SU-DHL-6 (cell line): Measurements from ENCODE around the gene CLDN6.
"Not testable (repeated sequence)": the region's sequence is repeated elsewhere in the genome, so short reads cannot be mapped to it uniquely, and the experiment has no call there.

Experiments used
- H2AFZ ChIP-seq: fragments of 200-600 bp; sonication (generic); 2 replicates; pipeline ENCODE4 v1.6.1; 2014; ENCODE audit warnings: low read depth, mild to moderate bottlenecking, moderate library complexity, mixed read lengths, antibody characterized with exemption, low read length; ENCODE audit not compliant: severe bottlenecking
- H3F3A ChIP-seq: fragments of 200-600 bp; shearing (Covaris generic); 2 replicates; pipeline ENCODE4 v1.6.0; 2016; ENCODE audit warnings: antibody characterized with exemption, mild to moderate bottlenecking; ENCODE audit not compliant: insufficient read depth
- H3K27ac ChIP-seq: fragments of 200-600 bp; sonication (generic); 2 replicates; pipeline ENCODE4 v1.5.1; 2016; ENCODE audit warnings: low read depth, mild to moderate bottlenecking, low read length, moderate library complexity, mixed read lengths
- H3K27me3 ChIP-seq: fragments of 200-600 bp; sonication (generic), shearing (Covaris generic); 2 replicates; pipeline ENCODE4 v1.6.0; 2014; ENCODE audit warnings: mild to moderate bottlenecking, low read length
- H3K36me3 ChIP-seq: fragments of 200-600 bp; sonication (generic); 2 replicates; pipeline ENCODE4 v1.6.1; 2014; ENCODE audit warnings: mild to moderate bottlenecking, low read length, mixed read lengths
- H3K4me2 ChIP-seq: fragments of 300-600, 200-600 bp; shearing (Covaris generic), sonication (generic); 2 replicates; pipeline ENCODE4 v1.6.0; 2014; ENCODE audit warnings: low read length, low read depth, mild to moderate bottlenecking; ENCODE audit not compliant: poor library complexity, severe bottlenecking
- H3K4me3 ChIP-seq: fragments of 200-600 bp; sonication (generic); 2 replicates; pipeline ENCODE4 v1.5.1; 2014; ENCODE audit warnings: antibody characterized with exemption, low read length, mild to moderate bottlenecking, mixed read lengths; ENCODE audit not compliant: insufficient read depth, poor library complexity, severe bottlenecking
- H3K79me2 ChIP-seq: fragments of 200-600 bp; sonication (generic); 2 replicates; pipeline ENCODE4 v1.6.1; 2014; ENCODE audit warnings: mild to moderate bottlenecking, low read length, moderate library complexity; ENCODE audit not compliant: insufficient read depth
- H3K9ac ChIP-seq: fragments of 200-600 bp; sonication (generic); 2 replicates; pipeline ENCODE4 v1.7.0; 2014; ENCODE audit warnings: mild to moderate bottlenecking, low read length
- H3K9me2 ChIP-seq: fragments of 200-600 bp; sonication (generic); replicated peaks from 2 replicates; pipeline ENCODE4 v1.6.1; 2014; ENCODE audit warnings: low read length; ENCODE audit not compliant: insufficient read depth
- H3K9me3 ChIP-seq: fragments of 200-600 bp; sonication (generic); 2 replicates; pipeline ENCODE4 v1.6.1; 2014; ENCODE audit warnings: low read length, mixed read lengths; ENCODE audit not compliant: insufficient read depth
- H4K20me1 ChIP-seq: fragments of 200-600 bp; sonication (generic); 2 replicates; pipeline ENCODE4 v1.6.1; 2014; ENCODE audit warnings: low read depth, mild to moderate bottlenecking, antibody characterized with exemption, low read length, moderate library complexity, mixed read lengths
- CTCF ChIP-seq: fragments of 200-600 bp; sonication (generic); IDR thresholded peaks from one replicate; pipeline ENCODE4 v1.5.1; 2017; ENCODE audit warnings: antibody characterized with exemption, mild to moderate bottlenecking, low read length, moderate library complexity; ENCODE audit not compliant: insufficient read depth, poor library complexity, severe bottlenecking
- EZH2phosphoT487 ChIP-seq: fragments of 200-600 bp; sonication (generic), shearing (Covaris generic); conservative IDR thresholded peaks from 2 replicates; pipeline ENCODE4 v1.6.1; 2018; ENCODE audit warnings: mild to moderate bottlenecking, antibody characterized with exemption, low read length, moderate library complexity, mixed read lengths

Gene CLDN6

GRCh38 chr16:3058139-3059030 is 40.4 kb upstream of the CLDN6 start:
- Histone ChIP-seq H3K4me2 (peak overlapping the region; percentile 57), H3K36me3 (no peaks in the 10 kb centered on the region), H3K27ac (peak overlapping the region; percentile 49; the same call in 1 of the 2 replicates), H3K79me2 (no peaks in the 10 kb centered on the region), H3K9me3 (no peaks in the 10 kb centered on the region), H3K9me2 (no peaks in the 10 kb centered on the region), H3F3A (0 out of 2 replicates have a peak, but pooled peaks cover 4% of the 10 kb centered on the region), H2AFZ (peak overlapping the region; percentile 49), H3K9ac (peak overlapping the region; percentile 96), H4K20me1 (no peaks in the 10 kb centered on the region), H3K27me3 (no peaks in the 10 kb centered on the region), H3K4me3 (peak overlapping the region; percentile 81)
- TF ChIP-seq CTCF (no peak), EZH2phosphoT487 (no peak)

DNA sequence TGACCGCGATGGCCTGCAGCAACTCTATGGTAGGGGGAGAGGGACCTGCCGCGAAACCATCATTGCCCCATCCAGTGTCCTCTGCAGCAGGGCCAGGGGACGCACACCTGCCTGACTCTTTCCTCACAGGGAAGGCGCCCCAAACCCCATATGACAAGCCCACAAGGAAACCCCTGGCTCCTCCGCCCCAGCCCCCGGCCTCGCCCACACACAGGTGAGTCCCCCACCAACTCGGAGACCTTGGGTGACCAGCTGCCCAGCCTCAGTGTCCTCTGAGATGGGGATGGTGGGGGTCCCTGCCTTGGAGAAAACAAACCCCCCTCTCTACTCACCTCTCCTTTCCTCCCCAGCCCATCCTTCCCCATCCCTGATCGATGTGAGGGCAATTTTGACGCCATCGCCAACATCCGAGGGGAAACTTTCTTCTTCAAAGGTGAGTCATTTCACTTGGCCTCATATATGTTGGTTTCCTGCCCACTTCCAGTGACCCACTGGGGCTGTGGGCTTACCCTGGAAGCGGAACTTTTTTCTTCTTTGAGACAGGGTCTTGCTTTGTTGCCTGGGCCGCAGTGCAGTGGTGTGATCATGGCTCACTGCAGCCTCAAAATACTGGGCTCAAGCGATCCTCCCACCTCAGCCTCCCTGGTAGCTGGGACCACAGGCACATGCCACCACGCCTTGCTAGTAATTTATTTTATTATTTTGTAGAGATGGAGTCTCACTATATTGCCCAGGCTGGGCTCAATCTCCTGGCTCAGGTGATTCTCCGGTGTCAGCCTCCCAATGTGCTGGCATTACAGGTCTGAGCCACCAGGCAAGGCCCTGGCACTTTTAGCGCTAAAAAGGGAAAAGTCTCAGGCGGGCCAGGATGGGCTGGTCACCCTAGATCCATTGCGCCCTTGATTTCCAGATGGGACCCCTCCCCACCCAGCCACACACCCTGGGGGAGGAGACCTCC is 39.5 kb upstream of the CLDN6 start:
- H2AFZ ChIP-seq: no peak overlapping the region
- 0 out of 2 replicates have a peak, but pooled peaks cover 4% of the 10 kb centered on the region for H3F3A ChIP-seq
- no peaks in the 10 kb centered on the region for H3K36me3 ChIP-seq
- no peaks in the 10 kb centered on the region for H3K79me2 ChIP-seq
- H3K9me2 ChIP-seq: no peaks in the 10 kb centered on the region
- no peaks in the 10 kb centered on the region for H3K27me3 ChIP-seq
- H3K9ac ChIP-seq: peak overlapping the region; percentile 96; the same call in 1 of the 2 replicates
- peak overlapping the region; percentile 81 for H3K4me3 ChIP-seq
- no peaks in the 10 kb centered on the region for H4K20me1 ChIP-seq
- H3K4me2 ChIP-seq: peak overlapping the region; percentile 57
- H3K9me3 ChIP-seq: no peaks in the 10 kb centered on the region
- TF ChIP-seq CTCF: no peak
- no peak overlapping the region for H3K27ac ChIP-seq

DNA sequence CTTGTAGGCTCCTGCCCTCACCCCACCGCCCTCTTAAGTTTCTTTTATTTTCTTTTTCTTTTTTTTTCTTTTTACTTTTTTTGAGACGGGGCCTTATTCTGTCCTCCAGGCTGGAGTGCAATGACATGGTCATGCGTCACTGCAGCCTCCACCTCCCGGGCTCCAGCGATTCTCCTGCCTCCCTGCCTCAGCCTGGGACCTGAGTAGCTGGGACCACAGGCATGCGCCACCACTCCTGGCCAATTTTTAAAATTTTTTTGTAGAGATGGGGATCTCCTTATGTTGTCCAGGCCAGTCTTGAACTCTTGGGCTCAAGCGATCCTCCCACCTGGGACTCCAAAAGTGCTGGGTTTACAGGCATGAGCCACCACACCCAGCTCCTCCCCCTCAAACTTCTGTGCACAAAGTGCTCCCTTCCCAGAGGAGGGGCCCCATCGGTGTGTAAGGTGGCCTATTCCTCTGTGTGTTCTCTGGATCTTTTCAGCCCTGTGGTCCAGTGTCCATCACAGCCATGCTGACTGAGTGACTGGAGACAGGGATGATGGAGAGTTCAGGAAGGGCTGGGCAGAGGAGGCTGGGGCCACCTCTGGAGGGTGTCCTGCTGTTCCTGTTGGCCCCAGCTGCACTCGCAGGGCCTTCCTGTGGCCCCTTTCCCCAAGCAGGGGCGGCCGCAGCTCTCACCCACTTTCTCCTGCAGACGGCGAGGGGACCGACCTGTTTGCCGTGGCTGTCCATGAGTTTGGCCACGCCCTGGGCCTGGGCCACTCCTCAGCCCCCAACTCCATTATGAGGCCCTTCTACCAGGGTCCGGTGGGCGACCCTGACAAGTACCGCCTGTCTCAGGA is 38.6 kb upstream of the CLDN6 start:
- no peaks in the 10 kb centered on the region for H3K79me2 ChIP-seq
- no peak overlapping the region for H3K4me2 ChIP-seq
- H3K9me3 ChIP-seq: no peaks in the 10 kb centered on the region
- H3K27me3 ChIP-seq: no peaks in the 10 kb centered on the region
- H3K36me3 ChIP-seq: no peaks in the 10 kb centered on the region
- H3K4me3 ChIP-seq: no peak overlapping the region
- H4K20me1 ChIP-seq: no peaks in the 10 kb centered on the region
- H3F3A ChIP-seq: no peaks in the 10 kb centered on the region
- H2AFZ ChIP-seq: no peak overlapping the region
- no peak overlapping the region for H3K9ac ChIP-seq
- no peak overlapping the region for H3K27ac ChIP-seq
- H3K9me2 ChIP-seq: no peaks in the 10 kb centered on the region
- TF ChIP-seq CTCF (no peak), EZH2phosphoT487 (no peak)

- not testable (repeated sequence) for H3K4me3 ChIP-seq, H3K4me2 ChIP-seq, H3K27ac ChIP-seq, H3K27me3 ChIP-seq, H2AFZ ChIP-seq, H3K79me2 ChIP-seq, H3K9me3 ChIP-seq, H3F3A ChIP-seq, H3K9me2 ChIP-seq, H4K20me1 ChIP-seq, H3K36me3 ChIP-seq, H3K9ac ChIP-seq
Observed at GRCh38 chr16:3055734-3056115, 37.7 kb upstream of the CLDN6 start.
